ENCODE results near the gene HOXA10. TPM values are rescaled to one million over a fixed set of nuclear protein-coding genes. Genes with fewer than 3 reads are reported as not detected.

HOXA10 gene
- 0.27 and 5.8 TPM in 2 replicates for total RNA-seq

GRCh38 chr7:27173956-27174873 is at the start of gene HOXA10:
TSS of gene HOXA10 (minus strand) at chr7:27174320. CDS start at chr7:27174306, 14 bp downstream.

GRCh38 chr7:27199849-27200760 is 26.0 kb upstream of the HOXA10 start, which contains the start of gene HOXA13:
TSS of gene HOXA13 (minus strand) at chr7:27200091. CDS start at chr7:27200077, 14 bp downstream.

DNA sequence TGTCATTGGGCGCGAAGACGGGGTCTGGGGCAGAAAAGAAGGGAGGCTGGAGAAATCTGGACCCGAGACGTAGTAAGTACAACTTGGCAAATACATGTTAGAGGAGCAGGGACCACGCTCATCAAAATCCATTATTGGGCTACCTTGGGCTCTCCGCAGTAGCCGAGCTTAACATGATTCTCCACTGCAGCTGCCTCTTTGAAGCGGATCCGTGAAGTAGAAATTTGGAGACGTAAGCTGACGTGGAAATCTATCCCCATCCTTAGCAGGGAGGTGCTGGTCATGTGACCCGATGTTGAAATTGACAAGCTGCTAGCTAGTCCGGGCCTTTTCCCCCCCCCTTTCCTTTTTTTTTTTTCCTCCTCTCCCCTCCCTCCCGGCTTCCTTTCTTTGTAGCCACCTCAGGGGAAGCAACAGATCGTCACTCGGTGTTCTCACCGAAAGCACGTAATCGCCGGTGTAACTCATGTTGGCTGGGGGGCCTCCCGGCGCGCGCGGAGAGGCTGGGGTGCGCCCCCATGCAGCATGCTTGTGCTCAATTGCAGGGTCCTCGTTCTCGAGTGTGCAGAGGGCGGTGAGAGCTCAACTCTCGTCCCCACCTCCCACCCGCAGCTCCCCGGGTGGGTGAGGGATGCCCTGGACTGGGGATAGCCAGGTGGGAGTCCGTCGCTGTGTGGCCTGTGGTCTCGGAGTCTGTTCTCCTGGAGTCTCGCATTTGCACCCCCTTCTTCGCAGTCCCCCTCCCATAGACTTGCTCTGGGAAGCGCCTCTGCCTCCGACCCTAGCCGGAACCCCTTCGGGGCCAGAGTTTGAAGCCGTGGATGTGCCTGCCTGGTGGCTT is 11.1 kb upstream of the HOXA10 start, which contains the start of gene HOXA11:
Gene HOXA11, minus strand, starts transcription at position 220 of the 841 bp plus-strand sequence. Its CDS starts 88 bp downstream, at position 132.

GRCh38 chr7:27165089-27165995 is 8.8 kb downstream of the HOXA10 start, which contains the start of gene HOXA9:
TSS of gene HOXA9 (minus strand) at chr7:27165537. CDS start at chr7:27165457, 80 bp downstream.

DNA sequence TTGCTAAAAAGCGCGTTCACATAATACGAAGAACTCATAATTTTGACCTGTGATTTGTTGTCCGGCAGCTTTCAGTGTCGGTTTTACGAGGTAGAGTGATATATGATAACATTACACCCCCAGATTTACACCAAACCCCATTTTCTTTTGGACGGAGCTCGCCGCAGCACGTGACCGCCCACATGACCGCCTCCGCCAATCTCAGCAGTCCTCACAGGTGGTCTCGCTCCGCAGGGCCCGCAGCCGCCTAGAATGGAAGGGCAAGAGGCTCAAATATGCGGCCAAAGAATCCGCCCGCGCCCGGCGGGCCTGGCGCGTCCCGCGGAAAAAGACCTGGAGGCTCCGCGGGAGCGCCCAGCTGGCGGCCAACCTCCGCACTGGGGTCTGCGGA is 17.6 kb downstream of the HOXA10 start, which contains the start of gene HOXA7:
Gene HOXA7, minus strand, starts transcription at position 168 of the 391 bp plus-strand sequence. Its CDS starts 130 bp downstream, at position 38.

DNA sequence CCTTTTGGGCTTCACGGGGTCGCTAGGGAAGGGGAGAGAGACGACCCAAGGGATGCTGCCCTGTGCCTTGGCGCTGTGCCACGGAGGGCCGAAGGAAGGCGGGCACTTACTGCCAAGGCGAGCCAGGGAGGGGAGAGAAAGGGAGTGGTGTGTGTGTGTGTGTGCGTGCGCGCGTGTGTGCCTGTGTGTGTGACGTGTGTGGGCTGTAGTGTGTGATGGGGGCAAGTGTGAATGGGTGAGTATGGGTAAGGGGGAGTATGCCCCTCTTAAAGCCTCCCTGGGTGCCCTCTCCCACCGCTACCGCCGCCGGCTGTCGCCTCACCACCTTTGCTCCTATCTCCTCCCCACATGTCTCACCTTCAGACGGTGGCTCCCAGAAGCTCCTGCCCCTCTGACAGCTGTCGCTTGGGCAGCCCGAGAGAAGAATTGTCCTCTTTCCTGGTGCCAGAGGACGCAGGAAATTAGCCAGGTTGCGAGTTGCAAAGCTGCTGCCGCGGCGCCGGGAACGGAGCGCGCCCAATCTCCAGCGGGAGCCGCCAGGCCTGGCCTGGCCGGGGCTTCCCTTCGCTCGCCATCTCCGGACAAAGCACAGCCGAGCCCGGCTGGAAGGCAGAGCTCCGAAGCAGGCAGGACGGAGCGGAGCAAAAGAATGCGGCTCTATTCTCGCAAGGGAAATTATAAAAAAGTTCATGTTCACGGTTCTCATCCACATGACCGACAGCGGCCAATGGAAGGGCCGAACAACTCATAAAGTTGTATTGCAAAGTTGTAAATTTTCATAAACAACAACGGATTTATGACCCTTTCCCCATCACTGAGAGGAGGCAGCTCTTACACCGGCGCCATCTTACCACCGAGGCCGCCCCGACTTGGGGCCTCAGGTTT is 21.9 kb downstream of the HOXA10 start, which contains the start of gene HOXA3:
Gene HOXA3, minus strand, starts transcription at position 653 of the 885 bp plus-strand sequence. CDS start 41,943 bp downstream, outside the sequence.

GRCh38 chr7:27147199-27148030 is 26.7 kb downstream of the HOXA10 start, which contains the start of gene HOXA6:
TSS of gene HOXA6 (minus strand) at chr7:27147774. CDS start at chr7:27147749, 25 bp downstream.

GRCh38 chr7:27143023-27143949 is 30.8 kb downstream of the HOXA10 start, which contains the start of gene HOXA5:
TSS of gene HOXA5 (minus strand) at chr7:27143681. CDS start at chr7:27143607, 74 bp downstream.

GRCh38 chr7:27130540-27131389 is 43.4 kb downstream of the HOXA10 start, which contains the start of gene HOXA4:
TSS of gene HOXA4 (minus strand) at chr7:27130757. CDS start at chr7:27130733, 24 bp downstream.

Small RNAs within 50 kb of the gene (small RNA-seq; reads per million reads assigned to genes)
- gene AC004080.5 (not detected), gene RF02140 (not detected), gene RF02141 (not detected)

Other genes starting within 250 kb of the HOXA10 start
- 0.65 and 0.93 TPM in 2 replicates for gene HOXA1, start 78.3 kb downstream of the HOXA10 start, total RNA-seq
- gene HOXA2, start 71.6 kb downstream of the HOXA10 start, total RNA-seq: 1.6 and 2.2 TPM in 2 replicates
- 0.80 and 1.9 TPM in 2 replicates for gene HOXA4, start 43.6 kb downstream of the HOXA10 start, total RNA-seq
- 1.3 and 12.7 TPM in 2 replicates for gene HOXA5, start 30.6 kb downstream of the HOXA10 start, total RNA-seq
- gene HOXA6, start 26.5 kb downstream of the HOXA10 start, total RNA-seq: 5.4 TPM in 1 of 2 replicates, not detected in the other
- gene HOXA3, start 21.7 kb downstream of the HOXA10 start, total RNA-seq: 1.1 and 1.9 TPM in 2 replicates
- 0.27 and 3.1 TPM in 2 replicates for gene HOXA7, start 17.6 kb downstream of the HOXA10 start, total RNA-seq
- gene HOXA9, start 8.8 kb downstream of the HOXA10 start, total RNA-seq: 0.40 and 27.9 TPM in 2 replicates
- 0.93 TPM in 1 of 2 replicates, not detected in the other for gene HOXA11, start 10.9 kb upstream of the HOXA10 start, total RNA-seq
- not detected in 2 replicates for gene HOXA13, start 25.8 kb upstream of the HOXA10 start, total RNA-seq
- not detected in 2 replicates for gene EVX1, start 68.5 kb upstream of the HOXA10 start, total RNA-seq

Measured in thoracic aorta endothelial cell (primary cell).